22Rv1 (cell line): Measurements from ENCODE around the gene NOTCH1.

Source experiments
- ZFX ChIP-seq: fragments of 450-650 bp; IDR thresholded peaks from 2 replicates; pipeline ENCODE4 v1.6.1; 2017; ENCODE audit warnings: antibody characterized with exemption, borderline replicate concordance
- TF ChIP-seq, protein P1 (sequence below): fragments of 450-650 bp; IDR thresholded peaks from 2 replicates; pipeline ENCODE4 v1.5.1; 2017; ENCODE audit warnings: mild to moderate bottlenecking

DNA sequence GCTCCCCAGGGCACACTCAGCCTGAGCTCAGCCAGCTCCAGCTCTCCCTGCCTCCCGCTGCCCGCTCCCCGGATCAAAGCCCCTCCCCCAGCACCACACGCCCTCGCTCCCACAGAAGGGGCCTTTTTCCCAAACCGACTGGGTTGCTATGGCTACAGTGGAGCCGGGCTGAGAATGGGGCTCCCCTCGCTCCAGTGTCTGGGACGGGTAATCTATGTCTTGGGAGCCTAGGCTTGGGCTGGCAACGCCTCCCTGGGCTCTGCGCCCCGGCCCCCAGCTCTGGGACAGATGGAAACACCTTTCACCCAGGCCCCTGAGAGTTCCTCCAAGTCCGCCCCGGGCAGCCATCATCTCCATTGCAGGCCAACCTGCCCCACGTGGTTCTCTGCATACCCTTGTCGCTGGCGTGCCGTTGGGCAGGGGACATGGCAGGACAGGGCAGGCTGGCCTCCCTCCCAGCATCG lies 29.6 kb downstream of the NOTCH1 start:
- TF ChIP-seq, protein P1, sequence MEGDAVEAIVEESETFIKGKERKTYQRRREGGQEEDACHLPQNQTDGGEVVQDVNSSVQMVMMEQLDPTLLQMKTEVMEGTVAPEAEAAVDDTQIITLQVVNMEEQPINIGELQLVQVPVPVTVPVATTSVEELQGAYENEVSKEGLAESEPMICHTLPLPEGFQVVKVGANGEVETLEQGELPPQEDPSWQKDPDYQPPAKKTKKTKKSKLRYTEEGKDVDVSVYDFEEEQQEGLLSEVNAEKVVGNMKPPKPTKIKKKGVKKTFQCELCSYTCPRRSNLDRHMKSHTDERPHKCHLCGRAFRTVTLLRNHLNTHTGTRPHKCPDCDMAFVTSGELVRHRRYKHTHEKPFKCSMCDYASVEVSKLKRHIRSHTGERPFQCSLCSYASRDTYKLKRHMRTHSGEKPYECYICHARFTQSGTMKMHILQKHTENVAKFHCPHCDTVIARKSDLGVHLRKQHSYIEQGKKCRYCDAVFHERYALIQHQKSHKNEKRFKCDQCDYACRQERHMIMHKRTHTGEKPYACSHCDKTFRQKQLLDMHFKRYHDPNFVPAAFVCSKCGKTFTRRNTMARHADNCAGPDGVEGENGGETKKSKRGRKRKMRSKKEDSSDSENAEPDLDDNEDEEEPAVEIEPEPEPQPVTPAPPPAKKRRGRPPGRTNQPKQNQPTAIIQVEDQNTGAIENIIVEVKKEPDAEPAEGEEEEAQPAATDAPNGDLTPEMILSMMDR: no peak
- TF ChIP-seq ZFX: no peak
